ENCODE results near the gene KCNK15. TPM values are rescaled to one million over a fixed set of nuclear protein-coding genes. Genes with fewer than 3 reads are reported as not detected.

Gene KCNK15
- 0.22 and 1.6 TPM in 2 replicates for total RNA-seq

DNA sequence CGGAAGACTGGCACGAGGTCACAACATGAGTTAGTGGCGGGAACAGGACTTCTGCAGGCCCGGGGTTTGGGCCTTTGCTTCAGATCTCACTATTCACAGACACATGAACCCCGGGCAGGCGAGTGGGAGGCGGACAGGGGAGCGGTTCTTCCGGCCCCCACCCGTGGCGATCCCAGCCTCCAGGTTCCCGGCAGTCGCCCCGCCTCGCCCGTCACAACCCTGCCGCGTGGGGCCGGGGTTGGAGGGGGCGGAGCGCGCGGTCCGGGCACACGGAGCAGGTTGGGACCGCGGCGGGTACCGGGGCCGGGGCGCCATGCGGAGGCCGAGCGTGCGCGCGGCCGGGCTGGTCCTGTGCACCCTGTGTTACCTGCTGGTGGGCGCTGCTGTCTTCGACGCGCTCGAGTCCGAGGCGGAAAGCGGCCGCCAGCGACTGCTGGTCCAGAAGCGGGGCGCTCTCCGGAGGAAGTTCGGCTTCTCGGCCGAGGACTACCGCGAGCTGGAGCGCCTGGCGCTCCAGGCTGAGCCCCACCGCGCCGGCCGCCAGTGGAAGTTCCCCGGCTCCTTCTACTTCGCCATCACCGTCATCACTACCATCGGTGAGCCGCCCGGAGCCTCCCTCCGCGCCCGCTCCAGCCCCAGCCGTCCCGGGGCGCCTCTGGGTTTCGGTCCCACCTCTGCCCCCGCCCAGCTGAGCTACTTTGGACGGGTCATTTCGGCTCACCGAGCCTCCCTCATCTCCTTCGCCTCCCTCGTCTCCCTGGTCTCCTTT lies at the start of gene KCNK15:
Gene KCNK15 (plus strand): TSS at position 268 of the 769 bp plus-strand sequence. CDS start 46 bp downstream, at position 314.

DNA sequence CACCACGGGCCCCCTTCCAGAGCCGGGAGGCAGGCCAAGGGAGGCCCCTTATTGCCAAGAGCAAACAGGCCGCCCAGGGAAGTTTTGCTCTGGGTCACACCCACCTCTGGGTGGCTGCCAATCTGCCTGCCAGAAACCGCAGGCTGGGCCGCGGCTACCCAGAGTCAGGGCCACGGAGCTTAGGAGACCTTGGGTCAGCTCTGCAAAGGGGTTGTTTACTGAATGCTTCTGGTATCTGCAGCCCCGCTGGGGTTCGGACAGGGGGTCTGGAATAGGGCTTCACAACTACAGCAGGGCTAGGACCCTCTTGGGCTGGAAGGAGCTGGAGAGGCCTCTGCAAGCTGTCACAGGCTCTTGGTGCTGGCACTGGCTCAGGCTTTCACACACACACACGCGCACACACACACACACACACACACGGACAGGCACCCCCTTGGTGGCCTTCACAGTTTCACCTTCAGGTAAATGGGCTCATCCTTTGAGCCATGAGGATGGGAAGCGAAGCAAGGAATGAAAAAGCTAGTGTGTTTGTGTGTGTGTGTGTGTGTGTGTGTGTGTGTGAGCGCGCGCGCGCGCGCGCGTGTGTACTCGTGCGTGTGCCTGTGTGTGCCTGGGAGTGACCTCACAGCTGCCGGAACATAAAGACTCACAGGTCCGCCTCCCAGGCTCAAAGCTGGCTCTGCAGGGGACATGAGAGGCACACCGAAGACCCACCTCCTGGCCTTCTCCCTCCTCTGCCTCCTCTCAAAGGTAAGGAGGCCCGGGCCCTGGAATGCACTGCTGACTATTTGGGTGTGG lies 30.8 kb upstream of the KCNK15 start, which contains the start of gene CCN5:
Gene CCN5 (plus strand): TSS at position 669 of the 798 bp plus-strand sequence. CDS start 22 bp downstream, at position 691.

Other genes with a start within 250 kb of the KCNK15 start
- gene SERINC3, start 223.8 kb upstream of the KCNK15 start, total RNA-seq = 88.6 and 124 TPM in 2 replicates
- gene PKIG, start 163.3 kb upstream of the KCNK15 start, total RNA-seq = 102 and 146 TPM in 2 replicates
- 4.4 and 11.1 TPM in 2 replicates for gene ADA, start 94.2 kb upstream of the KCNK15 start, total RNA-seq
- gene CCN5, start 30.5 kb upstream of the KCNK15 start, total RNA-seq = 1.5 and 10.6 TPM in 2 replicates
- 0.12 TPM in 1 of 2 replicates, not detected in the other for gene RIMS4, start 64.7 kb downstream of the KCNK15 start, total RNA-seq
- gene YWHAB, start 139.8 kb downstream of the KCNK15 start, total RNA-seq = 89.1 and 103 TPM in 2 replicates
- 11.5 and 21.5 TPM in 2 replicates for gene PABPC1L, start 164.2 kb downstream of the KCNK15 start, total RNA-seq
- 41.5 and 72.5 TPM in 2 replicates for gene TOMM34, start 214.5 kb downstream of the KCNK15 start, total RNA-seq
- 55.5 and 74.1 TPM in 2 replicates for gene STK4, start 220.6 kb downstream of the KCNK15 start, total RNA-seq

Measured in uterine smooth muscle cell (primary cell).